GM21423 (cell line): ENCODE measurements around the gene TMEM248.
A peak's percentile ranks its signal among the peaks of the same experiment; 100 is the strongest.
"Not testable (repeated sequence)": the region's sequence is repeated elsewhere in the genome, so short reads cannot be mapped to it uniquely, and the experiment has no call there.

Experiments
- ATAC-seq: cut with Tn5 transposase; IDR thresholded peaks from one replicate; pipeline ENCODE4 v1.9.1; 2021; ENCODE audit warnings: mild to moderate bottlenecking, moderate library complexity; ENCODE audit not compliant: unreplicated experiment

TMEM248 gene

DNA sequence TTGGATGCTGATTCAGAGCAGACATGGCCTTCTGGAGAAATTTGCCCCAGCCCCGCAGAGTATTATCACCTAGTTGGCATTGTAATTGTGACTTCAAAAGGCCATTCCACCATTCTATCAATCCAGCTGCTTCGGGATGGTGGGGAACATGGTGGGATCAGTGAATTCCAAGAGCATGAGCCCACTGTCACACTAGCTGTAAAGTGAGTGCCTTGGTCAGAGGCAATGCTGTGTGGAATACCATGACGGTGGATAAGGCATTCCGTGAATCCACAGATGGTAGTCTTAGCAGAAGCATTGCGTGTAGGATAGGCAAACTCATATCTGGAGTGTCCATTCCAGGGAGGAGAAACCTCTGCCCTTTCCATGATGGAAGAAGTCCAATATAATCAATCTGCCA, 13.3 kb upstream of the TMEM248 start:
- ATAC-seq: no peak

DNA sequence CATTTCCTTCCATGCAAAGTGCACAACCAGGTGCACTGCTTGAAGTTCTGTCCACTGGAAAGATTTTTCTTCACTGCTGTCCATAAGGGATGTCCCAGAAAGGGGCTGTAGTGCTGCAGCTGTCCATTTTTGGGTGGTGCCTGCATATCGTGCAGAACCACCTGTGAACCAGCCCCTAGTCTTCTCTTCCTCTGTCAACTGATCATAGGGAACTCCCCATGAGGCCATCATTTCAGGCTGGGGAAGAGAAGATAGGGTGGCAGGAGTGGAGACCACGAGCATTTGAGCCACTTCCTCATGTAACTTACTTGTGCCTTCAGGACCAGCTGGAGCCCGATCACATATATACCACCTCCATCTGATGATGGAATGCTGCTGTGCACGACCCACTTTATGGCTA, 12.4 kb upstream of the TMEM248 start:
- ATAC-seq: not testable (repeated sequence)

DNA sequence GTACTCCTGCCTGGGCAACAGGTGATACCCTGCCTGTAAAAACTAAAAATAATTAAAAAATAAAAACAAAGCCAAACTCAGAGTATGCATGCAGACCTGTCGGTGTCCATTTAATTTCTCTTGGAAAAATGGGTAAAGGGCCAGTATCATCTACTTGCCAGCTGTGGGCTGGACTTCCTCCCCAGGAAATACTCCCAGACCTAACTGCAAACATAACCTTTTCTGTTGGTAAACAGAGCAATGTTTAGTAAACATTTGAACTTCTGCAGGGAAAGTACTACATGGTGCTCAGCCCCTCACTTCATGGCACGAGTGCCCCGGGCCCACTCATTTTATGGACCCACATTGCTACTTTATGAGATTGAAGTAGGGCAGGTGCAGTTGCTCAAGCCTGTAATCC, 10.2 kb upstream of the TMEM248 start:
- ATAC-seq: no peak

GRCh38 chr7:66911191-66911590, 9.8 kb upstream of the TMEM248 start:
- ATAC-seq: not testable (repeated sequence)

- ATAC-seq: no peak
These were observed 8.8 kb upstream of the TMEM248 start for GRCh38 chr7:66912195-66912594.

DNA sequence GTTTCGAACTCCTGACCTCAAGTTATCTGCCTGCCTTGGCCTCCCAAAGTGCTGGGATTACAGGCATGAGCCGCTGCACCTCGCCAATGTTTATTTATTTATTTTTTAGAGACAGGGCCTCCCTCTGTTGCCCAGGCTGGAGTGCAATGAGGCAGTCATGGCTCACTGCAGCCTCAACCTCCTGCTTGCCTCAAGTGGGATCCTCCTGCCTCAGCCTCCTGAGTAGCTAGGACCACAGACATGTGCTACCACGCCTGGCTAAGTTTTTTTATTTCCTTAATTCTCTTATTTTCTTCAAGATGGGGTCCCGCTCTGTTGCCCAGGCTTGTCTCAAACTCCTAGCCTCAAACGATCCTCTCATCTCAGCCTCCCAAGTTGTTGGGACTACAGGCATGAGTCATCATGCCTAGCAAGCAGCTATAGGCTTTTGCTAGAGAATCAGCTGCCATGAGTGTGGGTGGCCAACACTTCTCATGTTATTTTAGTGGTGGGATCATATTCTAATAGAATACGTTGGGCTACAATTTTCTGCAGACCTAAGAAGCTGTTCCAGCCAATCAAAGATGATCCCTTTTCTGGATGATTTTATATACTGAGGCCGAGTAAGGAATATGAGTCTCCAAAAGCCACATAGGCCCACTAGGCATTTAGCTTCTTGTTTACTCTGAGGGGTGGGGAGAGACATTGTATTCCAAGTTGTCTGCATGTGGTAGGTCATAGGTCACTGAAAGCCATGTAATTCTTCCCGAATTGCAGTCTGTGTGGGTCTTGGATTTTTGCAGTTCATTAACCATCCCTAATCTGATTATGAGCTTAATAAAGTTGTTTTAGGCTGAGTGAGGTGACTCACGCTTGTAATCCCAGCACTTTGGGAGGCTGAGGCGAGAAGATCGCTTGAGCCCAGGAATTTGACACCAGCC, 7.6 kb upstream of the TMEM248 start:
- ATAC-seq: no peak

GRCh38 chr7:66917904-66918303, 3.1 kb upstream of the TMEM248 start:
- not testable (repeated sequence) for ATAC-seq

- ATAC-seq: no peak
These were observed 1.7 kb upstream of the TMEM248 start for GRCh38 chr7:66919304-66919703.

- ATAC-seq: no peak
These were observed 1.3 kb upstream of the TMEM248 start for GRCh38 chr7:66919704-66920103.

DNA sequence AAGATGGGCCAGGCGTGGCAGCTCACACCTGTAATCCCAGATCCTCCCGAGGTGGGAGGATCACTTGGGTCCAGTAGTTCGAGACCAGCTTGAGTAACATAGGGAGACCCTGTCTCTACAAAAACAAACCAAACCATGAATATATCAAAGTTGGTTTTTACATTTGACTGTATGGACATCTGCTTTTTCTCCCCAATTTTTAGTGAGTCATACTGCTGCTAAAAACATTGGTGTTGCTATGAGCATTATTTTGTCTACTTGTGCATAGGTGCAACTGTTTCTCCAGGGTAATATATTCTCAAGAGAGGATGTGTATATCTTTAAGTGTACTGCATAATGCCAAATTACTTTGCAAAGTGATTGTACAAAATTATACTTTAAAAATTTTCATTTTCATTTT, 769 bp upstream of the TMEM248 start:
- no peak for ATAC-seq

- ATAC-seq: peak; percentile 21
These were observed 432 bp downstream of the TMEM248 start for GRCh38 chr7:66921396-66921917.

DNA sequence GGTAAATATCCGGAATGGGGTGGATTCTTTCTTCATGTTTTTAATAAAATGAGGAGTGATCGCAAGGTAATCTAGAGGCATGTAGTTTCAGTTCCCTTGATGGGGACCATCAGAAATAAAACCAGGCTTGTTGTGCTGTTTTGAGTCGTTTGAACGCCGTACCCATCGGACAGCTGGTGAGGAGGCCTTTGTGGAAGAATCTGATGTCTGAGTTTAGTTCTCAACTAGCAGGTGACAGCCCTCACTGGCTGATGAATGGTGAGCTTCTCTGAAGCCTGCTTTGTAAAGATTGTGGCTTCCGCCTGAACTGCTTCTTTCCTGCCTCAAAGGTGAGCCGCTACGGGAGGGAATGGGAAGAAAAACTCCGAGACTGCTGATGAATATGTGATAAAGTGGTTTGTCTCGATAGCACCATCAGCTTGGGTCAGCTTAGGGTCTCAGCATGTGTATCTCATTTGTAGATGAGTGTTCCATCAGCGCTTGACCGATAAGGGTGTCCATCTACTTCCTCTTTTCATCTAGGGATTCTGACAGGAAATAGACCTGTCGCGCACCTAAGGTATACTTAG, 977 bp downstream of the TMEM248 start:
- ATAC-seq: peak; percentile 38

GRCh38 chr7:66925255-66925654, 4.2 kb downstream of the TMEM248 start:
- no peak for ATAC-seq

DNA sequence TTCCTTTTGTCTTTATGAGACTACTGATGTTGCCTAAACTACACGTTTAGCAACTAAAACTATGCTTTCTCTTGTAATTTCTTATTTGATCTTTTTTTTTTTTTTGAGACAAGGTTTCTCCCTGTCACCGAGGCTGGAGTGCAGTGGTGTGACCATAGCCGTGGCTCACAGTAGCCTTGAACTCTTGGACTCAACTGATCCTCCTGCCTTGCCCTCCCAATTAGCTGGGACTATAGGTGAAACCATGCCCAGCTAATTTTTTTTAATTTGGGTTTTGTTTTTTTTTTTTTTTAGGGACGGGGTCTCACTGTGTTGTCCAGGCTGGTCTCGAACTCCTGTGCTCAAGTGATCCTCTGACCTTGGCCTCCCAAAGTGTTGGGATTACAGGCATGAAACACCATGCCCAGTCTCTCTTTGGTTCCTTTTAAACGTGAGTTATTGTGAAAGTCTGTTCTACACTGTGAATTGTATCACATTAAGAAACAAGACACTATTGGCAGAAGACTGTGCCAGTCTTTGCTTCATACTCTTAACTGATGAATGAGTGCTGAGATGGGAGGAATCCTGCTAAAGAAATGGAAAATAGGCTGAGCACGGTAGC, 6.4 kb downstream of the TMEM248 start:
- no peak for ATAC-seq

DNA sequence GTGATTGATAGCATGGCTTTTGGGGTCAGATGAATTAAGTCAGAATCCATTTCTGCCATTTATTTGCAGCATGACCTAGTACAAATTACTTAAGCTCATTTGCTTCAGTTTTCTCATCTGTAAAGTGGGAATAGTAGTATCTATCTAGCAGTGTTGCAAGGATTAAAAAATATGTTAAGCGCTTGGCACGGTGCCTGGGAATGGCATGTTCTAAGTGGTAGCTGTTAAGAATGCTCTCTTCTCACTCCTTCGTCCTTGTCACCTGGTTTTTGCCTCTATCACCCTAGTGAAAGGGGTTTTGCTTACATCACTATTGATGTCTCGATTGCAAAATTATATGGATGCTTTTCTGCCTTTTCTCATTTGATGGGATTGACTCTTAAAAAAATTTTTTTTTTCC, 7.4 kb downstream of the TMEM248 start:
- ATAC-seq: no peak

GRCh38 chr7:66929165-66929564, 8.1 kb downstream of the TMEM248 start:
- ATAC-seq: no peak

- no peak for ATAC-seq
These were observed 8.9 kb downstream of the TMEM248 start for GRCh38 chr7:66929935-66930334.

DNA sequence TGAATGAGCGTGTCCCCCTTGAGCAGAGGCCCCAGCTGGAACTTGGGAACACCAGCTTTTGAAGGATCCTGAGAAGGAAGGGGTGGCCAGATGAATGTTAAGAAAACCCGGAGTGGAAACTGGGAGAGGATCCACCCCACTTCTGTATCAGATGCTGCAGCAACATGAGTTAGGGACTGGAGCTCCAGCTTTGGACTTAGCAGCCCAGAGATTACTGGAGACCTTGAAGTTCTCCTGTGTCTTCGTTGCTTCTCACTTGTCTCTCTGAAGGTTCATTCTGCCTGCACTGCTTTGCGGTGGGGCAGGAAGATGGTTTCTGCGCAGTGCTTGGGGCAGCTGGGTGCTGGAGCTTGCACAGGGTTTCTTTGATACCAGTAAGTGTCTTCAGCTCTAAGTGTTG, 9.3 kb downstream of the TMEM248 start:
- ATAC-seq: no peak

DNA sequence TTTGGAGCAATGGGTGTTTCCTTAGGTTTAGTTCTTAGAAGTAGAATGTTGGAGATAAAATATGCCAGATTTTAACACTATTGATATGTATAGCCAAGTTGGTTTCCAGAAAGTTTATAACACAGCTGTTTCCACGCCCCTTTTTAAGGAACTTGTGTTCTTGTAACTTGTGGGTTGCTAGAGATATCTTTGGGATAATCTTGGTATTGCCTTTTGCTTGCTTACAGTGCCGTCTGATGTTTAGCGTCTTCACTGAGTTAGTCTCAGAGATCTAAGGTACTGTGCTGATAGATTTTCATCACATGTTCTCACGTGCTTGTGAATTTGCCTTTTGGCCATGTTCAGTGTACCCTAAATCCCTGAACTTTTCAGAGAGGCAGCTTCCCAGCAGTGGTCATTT, 12.4 kb downstream of the TMEM248 start:
- ATAC-seq: no peak

GRCh38 chr7:66937940-66938339, 16.9 kb downstream of the TMEM248 start:
- ATAC-seq: no peak

DNA sequence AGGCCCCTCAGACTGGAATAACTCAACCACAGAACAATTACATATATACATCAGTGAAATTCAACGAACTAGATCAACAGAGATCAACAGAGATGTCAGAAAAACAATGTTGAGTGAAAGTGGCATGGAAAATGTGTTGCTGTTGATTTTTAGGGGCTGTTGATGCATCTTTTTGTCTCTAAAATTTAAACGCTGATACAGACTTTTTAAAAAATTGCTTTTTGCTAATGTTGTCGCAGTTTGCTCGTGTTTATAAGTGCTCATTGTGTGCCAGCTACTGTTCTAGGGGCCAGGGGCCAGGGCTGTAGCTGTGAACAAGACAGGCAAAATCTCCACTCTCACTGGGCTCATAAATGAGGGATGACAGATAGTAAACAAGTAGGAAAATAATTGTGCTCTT, 18.3 kb downstream of the TMEM248 start:
- ATAC-seq: no peak

GRCh38 chr7:66946545-66946944, 25.5 kb downstream of the TMEM248 start:
- ATAC-seq: no peak
